ENCODE measurements around the gene DNAJC6. TPM values are rescaled to one million over a fixed set of nuclear protein-coding genes. Genes with fewer than 3 reads are reported as not detected.
A peak's percentile ranks its signal among the peaks of the same experiment; 100 is the strongest.

The DNAJC6 gene
- polyA plus RNA-seq, 1 of the 3 experiments (the other 2 are of a cell fraction) = 1.9 TPM

DNA sequence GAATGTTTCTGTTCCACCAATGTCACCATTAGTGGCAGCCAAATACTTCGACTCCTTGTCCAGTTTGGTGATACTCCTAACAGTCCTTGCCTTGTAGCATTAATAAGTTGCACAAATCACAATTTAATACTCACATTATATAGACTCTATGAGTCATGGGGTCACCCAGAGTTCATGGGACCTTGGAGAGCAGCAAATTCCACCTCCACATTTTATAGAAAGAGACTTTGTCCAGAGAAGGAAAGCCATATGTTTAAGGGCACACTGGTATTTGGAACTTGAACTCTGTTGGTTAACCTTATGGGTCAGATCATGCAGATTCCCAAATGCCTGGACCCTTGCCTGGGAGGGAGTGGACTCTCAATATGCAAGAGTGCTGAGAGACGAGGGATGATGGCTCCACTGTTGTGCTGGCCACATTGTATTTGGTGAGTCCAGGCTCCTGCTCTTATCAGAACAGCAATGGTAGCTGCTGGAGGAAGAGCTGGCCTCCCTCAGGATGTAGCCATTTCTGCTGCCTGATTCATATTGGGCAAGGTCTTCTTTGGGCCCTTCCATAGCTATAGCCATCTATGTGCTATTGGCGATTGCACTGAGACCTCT is 30.6 kb downstream of the DNAJC6 start:
- Histone ChIP-seq H3K9me3 (no peaks in the 10 kb centered on the region), H3K36me3 (replicated peaks in 1 of 2; ENCODE audit: control insufficient read depth in 1 of 2, insufficient read depth in 2 of 2, low read length in 1 of 2) (no peaks in the 10 kb centered on the region), H3K9me2 (no peaks in the 10 kb centered on the region), H4K20me1 (ENCODE audit: insufficient read depth) (no peaks in the 10 kb centered on the region), H3K4me1 (ENCODE audit: control insufficient read depth in 1 of 2, insufficient read depth in 2 of 2, low read depth in 1 of 2, low read length in 1 of 2) (peaks cover 0 to 14% of the 10 kb centered on the region in 2 experiments; a peak in 1 of 4 replicates), H3K4me3 (ENCODE audit: low read depth in 2 of 2, low read length in 1 of 2) (no peak overlapping the region), H3K27ac (ENCODE audit: low read depth in 2 of 2, low read length in 1 of 2) (no peak overlapping the region), H3K9ac (no peak overlapping the region), H3K79me2 (ENCODE audit: insufficient read depth) (no peaks in the 10 kb centered on the region), H3F3A (replicated peaks; ENCODE audit: insufficient read depth) (no peaks in the 10 kb centered on the region), H3K4me2 (no peak overlapping the region), H2AFZ (ENCODE audit: low read depth) (no peak overlapping the region), H3K27me3 (ENCODE audit: insufficient read depth) (no peaks in the 10 kb centered on the region)
- 74% methylated on average over 3 of the region's 3 CpGs for WGBS (ENCODE audit: low lambda C conversion rate)
- ChIA-PET POLR2A (no interaction called here), CTCF (interaction anchor here (1.5 kb wide), 1 partner anchor 37 kb away, joined by 3 read pairs; no protein-coding TSS in a partner anchor)
- no peak for TF ChIP-seq FOXJ3 (CRISPR knock-in tag; IDR thresholded peaks at IDR 0.05)
- TF ChIP-seq, protein P1, sequence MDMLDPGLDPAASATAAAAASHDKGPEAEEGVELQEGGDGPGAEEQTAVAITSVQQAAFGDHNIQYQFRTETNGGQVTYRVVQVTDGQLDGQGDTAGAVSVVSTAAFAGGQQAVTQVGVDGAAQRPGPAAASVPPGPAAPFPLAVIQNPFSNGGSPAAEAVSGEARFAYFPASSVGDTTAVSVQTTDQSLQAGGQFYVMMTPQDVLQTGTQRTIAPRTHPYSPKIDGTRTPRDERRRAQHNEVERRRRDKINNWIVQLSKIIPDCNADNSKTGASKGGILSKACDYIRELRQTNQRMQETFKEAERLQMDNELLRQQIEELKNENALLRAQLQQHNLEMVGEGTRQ (IDR thresholded peaks at IDR 0.05; ENCODE audit: borderline replicate concordance, low read depth, low read length) = no peak
- no peak for TF ChIP-seq RAD21 (IDR thresholded peaks at IDR 0.05; ENCODE audit: low read length)
- TF ChIP-seq, protein P2, sequence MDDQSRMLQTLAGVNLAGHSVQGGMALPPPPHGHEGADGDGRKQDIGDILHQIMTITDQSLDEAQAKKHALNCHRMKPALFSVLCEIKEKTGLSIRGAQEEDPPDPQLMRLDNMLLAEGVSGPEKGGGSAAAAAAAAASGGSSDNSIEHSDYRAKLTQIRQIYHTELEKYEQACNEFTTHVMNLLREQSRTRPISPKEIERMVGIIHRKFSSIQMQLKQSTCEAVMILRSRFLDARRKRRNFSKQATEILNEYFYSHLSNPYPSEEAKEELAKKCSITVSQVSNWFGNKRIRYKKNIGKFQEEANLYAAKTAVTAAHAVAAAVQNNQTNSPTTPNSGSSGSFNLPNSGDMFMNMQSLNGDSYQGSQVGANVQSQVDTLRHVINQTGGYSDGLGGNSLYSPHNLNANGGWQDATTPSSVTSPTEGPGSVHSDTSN (IDR thresholded peaks at IDR 0.05) = no peak
- TF ChIP-seq, protein P3, sequence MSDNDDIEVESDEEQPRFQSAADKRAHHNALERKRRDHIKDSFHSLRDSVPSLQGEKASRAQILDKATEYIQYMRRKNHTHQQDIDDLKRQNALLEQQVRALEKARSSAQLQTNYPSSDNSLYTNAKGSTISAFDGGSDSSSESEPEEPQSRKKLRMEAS (IDR thresholded peaks at IDR 0.05; ENCODE audit: low read depth) = no peak
- TF ChIP-seq FOXM1 (IDR thresholded peaks at IDR 0.05; ENCODE audit: low read depth) = no peak
- no peak for TF ChIP-seq NFIC (IDR thresholded peaks at IDR 0.05; ENCODE audit: borderline replicate concordance)
- no peak for TF ChIP-seq SMC3 (IDR thresholded peaks at IDR 0.05; ENCODE audit: low read depth, low read length)
- TF ChIP-seq, protein P4, sequence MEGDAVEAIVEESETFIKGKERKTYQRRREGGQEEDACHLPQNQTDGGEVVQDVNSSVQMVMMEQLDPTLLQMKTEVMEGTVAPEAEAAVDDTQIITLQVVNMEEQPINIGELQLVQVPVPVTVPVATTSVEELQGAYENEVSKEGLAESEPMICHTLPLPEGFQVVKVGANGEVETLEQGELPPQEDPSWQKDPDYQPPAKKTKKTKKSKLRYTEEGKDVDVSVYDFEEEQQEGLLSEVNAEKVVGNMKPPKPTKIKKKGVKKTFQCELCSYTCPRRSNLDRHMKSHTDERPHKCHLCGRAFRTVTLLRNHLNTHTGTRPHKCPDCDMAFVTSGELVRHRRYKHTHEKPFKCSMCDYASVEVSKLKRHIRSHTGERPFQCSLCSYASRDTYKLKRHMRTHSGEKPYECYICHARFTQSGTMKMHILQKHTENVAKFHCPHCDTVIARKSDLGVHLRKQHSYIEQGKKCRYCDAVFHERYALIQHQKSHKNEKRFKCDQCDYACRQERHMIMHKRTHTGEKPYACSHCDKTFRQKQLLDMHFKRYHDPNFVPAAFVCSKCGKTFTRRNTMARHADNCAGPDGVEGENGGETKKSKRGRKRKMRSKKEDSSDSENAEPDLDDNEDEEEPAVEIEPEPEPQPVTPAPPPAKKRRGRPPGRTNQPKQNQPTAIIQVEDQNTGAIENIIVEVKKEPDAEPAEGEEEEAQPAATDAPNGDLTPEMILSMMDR (IDR thresholded peaks at IDR 0.05) = no peak
- no peak for TF ChIP-seq MXI1 (IDR thresholded peaks at IDR 0.05; ENCODE audit: low read depth, low read length)
- TF ChIP-seq, protein P5, sequence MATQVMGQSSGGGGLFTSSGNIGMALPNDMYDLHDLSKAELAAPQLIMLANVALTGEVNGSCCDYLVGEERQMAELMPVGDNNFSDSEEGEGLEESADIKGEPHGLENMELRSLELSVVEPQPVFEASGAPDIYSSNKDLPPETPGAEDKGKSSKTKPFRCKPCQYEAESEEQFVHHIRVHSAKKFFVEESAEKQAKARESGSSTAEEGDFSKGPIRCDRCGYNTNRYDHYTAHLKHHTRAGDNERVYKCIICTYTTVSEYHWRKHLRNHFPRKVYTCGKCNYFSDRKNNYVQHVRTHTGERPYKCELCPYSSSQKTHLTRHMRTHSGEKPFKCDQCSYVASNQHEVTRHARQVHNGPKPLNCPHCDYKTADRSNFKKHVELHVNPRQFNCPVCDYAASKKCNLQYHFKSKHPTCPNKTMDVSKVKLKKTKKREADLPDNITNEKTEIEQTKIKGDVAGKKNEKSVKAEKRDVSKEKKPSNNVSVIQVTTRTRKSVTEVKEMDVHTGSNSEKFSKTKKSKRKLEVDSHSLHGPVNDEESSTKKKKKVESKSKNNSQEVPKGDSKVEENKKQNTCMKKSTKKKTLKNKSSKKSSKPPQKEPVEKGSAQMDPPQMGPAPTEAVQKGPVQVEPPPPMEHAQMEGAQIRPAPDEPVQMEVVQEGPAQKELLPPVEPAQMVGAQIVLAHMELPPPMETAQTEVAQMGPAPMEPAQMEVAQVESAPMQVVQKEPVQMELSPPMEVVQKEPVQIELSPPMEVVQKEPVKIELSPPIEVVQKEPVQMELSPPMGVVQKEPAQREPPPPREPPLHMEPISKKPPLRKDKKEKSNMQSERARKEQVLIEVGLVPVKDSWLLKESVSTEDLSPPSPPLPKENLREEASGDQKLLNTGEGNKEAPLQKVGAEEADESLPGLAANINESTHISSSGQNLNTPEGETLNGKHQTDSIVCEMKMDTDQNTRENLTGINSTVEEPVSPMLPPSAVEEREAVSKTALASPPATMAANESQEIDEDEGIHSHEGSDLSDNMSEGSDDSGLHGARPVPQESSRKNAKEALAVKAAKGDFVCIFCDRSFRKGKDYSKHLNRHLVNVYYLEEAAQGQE (IDR thresholded peaks at IDR 0.05; ENCODE audit: low read depth, low read length) = peak; percentile 92
- TF ChIP-seq JUND (IDR thresholded peaks at IDR 0.05) = peak; percentile 29; the same call in 1 of the 2 replicates
- no peak for TF ChIP-seq TCF12 (IDR thresholded peaks at IDR 0.05)
- no peak for TF ChIP-seq SIN3A (IDR thresholded peaks at IDR 0.05; ENCODE audit: borderline replicate concordance, low read depth, low read length)
- no peak for TF ChIP-seq EZH2phosphoT487 (IDR thresholded peaks at IDR 0.05; ENCODE audit: borderline replicate concordance, low read depth)
- peak; percentile 71; the same call in 1 of the 2 replicates for TF ChIP-seq RXRA (IDR thresholded peaks at IDR 0.05; ENCODE audit: borderline replicate concordance, low read depth)
- TF ChIP-seq TEAD4 (IDR thresholded peaks at IDR 0.05; ENCODE audit: borderline replicate concordance, insufficient read depth) = no peak
- peak; percentile 29; the same call in 1 of the 2 replicates for TF ChIP-seq FOSL2 (IDR thresholded peaks at IDR 0.05; ENCODE audit: borderline replicate concordance, low read depth)
- TF ChIP-seq, protein P6, sequence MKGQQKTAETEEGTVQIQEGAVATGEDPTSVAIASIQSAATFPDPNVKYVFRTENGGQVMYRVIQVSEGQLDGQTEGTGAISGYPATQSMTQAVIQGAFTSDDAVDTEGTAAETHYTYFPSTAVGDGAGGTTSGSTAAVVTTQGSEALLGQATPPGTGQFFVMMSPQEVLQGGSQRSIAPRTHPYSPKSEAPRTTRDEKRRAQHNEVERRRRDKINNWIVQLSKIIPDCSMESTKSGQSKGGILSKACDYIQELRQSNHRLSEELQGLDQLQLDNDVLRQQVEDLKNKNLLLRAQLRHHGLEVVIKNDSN (IDR thresholded peaks at IDR 0.05; ENCODE audit: borderline replicate concordance, low read depth) = no peak
- TF ChIP-seq, protein P7, sequence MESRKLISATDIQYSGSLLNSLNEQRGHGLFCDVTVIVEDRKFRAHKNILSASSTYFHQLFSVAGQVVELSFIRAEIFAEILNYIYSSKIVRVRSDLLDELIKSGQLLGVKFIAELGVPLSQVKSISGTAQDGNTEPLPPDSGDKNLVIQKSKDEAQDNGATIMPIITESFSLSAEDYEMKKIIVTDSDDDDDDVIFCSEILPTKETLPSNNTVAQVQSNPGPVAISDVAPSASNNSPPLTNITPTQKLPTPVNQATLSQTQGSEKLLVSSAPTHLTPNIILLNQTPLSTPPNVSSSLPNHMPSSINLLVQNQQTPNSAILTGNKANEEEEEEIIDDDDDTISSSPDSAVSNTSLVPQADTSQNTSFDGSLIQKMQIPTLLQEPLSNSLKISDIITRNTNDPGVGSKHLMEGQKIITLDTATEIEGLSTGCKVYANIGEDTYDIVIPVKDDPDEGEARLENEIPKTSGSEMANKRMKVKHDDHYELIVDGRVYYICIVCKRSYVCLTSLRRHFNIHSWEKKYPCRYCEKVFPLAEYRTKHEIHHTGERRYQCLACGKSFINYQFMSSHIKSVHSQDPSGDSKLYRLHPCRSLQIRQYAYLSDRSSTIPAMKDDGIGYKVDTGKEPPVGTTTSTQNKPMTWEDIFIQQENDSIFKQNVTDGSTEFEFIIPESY (IDR thresholded peaks at IDR 0.05; ENCODE audit: borderline replicate concordance, low read depth) = no peak
- DNase-seq = no peak
